Testis (tissue), 2 donors: ENCODE measurements around the gene DNMT3L.

Experiments
- CTCF ChIP-seq, 3 experiments: fragments of 450-650 bp in 2 of 3; fragments of 200-600 bp in 1 of 3; sonication (generic) in 1 of 3; IDR thresholded peaks; one replicate each; pipeline ENCODE4 v1.5.1; 2016 to 2019; ENCODE audit warnings: antibody characterized with exemption in 3 of 3, mild to moderate bottlenecking in 2 of 3, moderate library complexity in 1 of 3
- POLR2A ChIP-seq: fragments of 450-650 bp; IDR thresholded peaks from one replicate; pipeline ENCODE4 v1.6.1; 2017; ENCODE audit warnings: antibody characterized with exemption, mild to moderate bottlenecking, moderate library complexity

- TF ChIP-seq CTCF (IDR thresholded peaks at IDR 0.05) = no peak
- no peak for TF ChIP-seq POLR2A
Observed at GRCh38 chr21:44283948-44284347, 22.3 kb upstream of the DNMT3L start.
